Mucosa of rectum (tissue), 2 donors: ENCODE data around the gene CASP6.

Source experiments
- H3K27ac ChIP-seq, 2 donors: one replicate each; pipeline ENCODE4 v1.7.0; 2013; ENCODE audit warnings: inconsistent platforms in 2 of 2, low read depth in 2 of 2, low read length in 2 of 2
- H3K27me3 ChIP-seq, 2 donors: one replicate each; pipeline ENCODE4 v1.7.0; 2013; ENCODE audit warnings: low read length in 2 of 2; ENCODE audit not compliant: control insufficient read depth in 2 of 2, insufficient read depth in 2 of 2
- H3K36me3 ChIP-seq, 2 donors: one replicate each; pipeline ENCODE4 v1.7.0; 2013; ENCODE audit warnings: low read length in 2 of 2; ENCODE audit not compliant: control insufficient read depth in 2 of 2, insufficient read depth in 2 of 2
- H3K4me1 ChIP-seq, 2 donors: one replicate each; pipeline ENCODE4 v1.7.0; 2013; ENCODE audit warnings: low read length in 2 of 2, mild to moderate bottlenecking in 1 of 2; ENCODE audit not compliant: control insufficient read depth in 2 of 2, insufficient read depth in 2 of 2
- H3K4me3 ChIP-seq, 2 donors: one replicate each; pipeline ENCODE4 v1.7.0; 2013; ENCODE audit warnings: low read length in 2 of 2
- H3K9ac ChIP-seq, 2 donors: one replicate each; pipeline ENCODE4 v1.7.0; 2013; ENCODE audit warnings: low read length in 2 of 2, low read depth in 1 of 2, mild to moderate bottlenecking in 1 of 2
- H3K9me3 ChIP-seq, 2 donors: one replicate each; pipeline ENCODE4 v1.7.0; 2013; ENCODE audit warnings: low read length in 2 of 2; ENCODE audit not compliant: control insufficient read depth in 2 of 2
- donor health status: healthy.
- donor health status: Normal muscosa, but diverticular disease.

Gene CASP6

DNA sequence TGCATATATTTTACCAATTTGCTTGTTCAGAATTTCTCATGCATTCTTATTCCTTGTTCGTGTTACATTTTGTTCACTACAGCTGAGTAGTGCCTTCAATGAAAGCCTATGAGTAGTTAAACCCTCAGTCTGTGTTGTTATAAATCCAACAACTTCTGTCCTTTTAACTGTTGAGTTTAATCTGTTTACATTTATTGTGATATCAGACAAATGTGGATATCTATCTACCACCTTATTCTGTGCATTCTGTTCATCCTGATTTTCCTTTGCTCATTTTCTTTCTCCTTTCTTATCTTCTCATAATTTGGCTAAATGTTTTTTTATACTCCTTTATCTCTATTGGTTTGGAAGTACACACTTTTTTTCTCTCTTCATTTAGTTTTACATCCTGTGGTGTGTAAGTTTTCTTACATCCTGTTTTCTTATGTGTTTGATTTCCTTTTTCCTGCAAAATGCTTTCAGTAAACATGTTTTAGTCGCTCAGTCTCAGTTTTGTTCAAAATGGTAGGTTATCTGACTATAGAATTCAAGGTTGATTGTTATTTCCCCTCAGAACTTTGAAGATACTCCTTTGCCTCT, 54.2 kb downstream of the CASP6 start:
- peak overlapping the region in 1 of 2 donors; percentile 32 for H3K27ac ChIP-seq

DNA sequence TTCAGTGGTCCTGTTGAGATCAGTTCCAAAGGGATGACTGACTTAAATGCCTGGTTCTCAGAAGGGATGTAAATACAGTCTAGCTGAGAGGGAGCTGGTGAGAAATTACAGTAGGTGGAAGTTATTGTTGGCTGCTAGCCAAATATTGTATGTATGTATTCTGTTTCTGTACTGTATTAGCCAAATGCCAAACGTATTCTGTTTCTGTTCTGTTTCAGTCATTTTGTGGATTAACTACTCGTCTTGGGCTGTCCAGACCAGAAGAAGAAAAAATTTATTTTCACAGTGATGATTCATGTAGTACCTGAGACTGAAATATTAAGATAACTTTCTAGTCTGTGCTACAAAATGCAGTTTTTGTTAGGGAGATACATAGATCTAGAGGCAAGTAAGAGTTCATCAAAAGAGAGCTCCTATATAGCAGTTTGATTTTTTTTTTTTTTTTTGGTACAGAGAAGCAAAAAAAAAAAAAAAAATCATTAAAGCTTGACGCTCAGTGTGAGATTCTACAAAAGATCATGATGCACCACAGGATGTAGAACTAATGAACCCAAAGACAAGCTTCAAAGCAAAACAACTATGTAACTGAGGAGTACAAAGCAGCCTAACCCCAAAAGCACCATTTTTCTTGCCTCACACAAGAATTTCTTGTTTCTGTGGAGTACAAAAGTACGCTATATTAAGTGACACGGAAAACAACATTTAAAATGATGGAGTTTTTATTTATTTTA, 54.8 kb downstream of the CASP6 start:
- H3K4me3 ChIP-seq, result no peak overlapping the region
- no peaks in the 10 kb centered on the region for H3K4me1 ChIP-seq
- H3K9me3 ChIP-seq, result no peaks in the 10 kb centered on the region
- no peak overlapping the region for H3K9ac ChIP-seq
- H3K27ac ChIP-seq, result peak overlapping the region in 1 of 2 donors; percentile 32
- H3K36me3 ChIP-seq, result no peaks in the 10 kb centered on the region
- no peaks in the 10 kb centered on the region for H3K27me3 ChIP-seq

More for the DNA sequence above, 54.2 kb downstream of the CASP6 start:
- Histone ChIP-seq H3K9me3 (no peaks in the 10 kb centered on the region), H3K36me3 (no peaks in the 10 kb centered on the region), H3K4me3 (no peak overlapping the region), H3K4me1 (no peaks in the 10 kb centered on the region), H3K27me3 (no peaks in the 10 kb centered on the region), H3K9ac (no peak overlapping the region)

DNA sequence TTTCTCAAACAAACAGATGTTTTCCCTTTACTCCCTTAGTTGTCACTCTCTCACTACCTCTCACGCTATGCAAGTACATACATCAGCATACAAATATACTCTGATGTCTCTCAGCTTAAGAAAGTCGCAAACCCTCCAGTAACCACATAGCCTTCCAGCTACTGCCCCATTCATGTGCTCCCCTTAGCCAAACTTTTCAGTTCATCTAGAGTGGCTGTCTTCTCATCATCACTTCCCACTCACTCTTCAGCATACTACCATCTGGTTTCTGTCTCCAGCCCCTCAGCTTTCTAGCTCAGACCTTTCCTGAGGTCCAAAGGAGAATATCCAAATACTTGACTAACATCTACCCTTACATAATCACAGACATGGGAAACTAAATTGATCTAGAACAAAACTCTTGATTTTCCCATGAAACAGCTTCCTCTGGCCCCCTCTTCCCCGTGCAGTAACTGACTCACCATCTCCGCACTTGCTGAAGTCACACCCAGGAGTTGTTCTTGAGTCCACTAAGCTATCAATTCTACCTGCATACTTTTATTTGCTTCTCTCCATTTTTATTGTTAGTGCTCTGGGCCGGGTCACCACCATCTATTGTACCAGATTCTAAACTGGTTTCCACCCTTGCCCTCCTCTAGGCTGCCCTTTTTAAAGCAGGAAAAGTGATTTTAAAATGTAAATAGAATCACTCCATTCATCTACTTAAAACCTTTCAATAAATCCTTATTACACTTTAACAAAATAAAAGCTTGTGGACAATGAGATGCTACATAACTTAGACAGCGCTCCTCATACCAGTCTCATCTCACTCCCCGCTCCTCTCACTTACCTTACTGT, 57.2 kb downstream of the CASP6 start:
- Histone ChIP-seq H3K4me3 (no peak overlapping the region), H3K4me1 (no peaks in the 10 kb centered on the region), H3K27me3 (no peaks in the 10 kb centered on the region), H3K9ac (no peak overlapping the region), H3K9me3 (no peaks in the 10 kb centered on the region), H3K36me3 (no peaks in the 10 kb centered on the region), H3K27ac (no peak overlapping the region)

DNA sequence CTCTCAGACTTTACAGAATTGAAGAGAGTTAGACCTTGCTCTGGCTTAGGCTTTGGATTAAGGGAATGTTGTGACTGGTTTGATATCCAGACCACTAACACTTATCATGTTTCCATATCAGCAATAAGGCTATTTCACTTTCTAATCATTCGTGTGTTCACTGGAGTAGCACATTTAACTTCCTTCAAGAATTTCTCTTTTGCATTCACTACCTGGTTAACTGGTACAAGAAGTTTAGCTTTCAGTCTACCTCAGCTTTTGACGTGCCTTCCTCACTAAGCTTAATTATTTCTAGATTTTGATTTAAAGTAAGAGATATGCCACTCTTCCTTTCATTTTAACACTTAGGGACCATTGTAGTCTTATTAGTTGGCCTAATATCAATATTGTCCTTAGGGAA, 62.6 kb downstream of the CASP6 start:
- Histone ChIP-seq H3K27ac (no peak overlapping the region), H3K4me3 (no peak overlapping the region), H3K9me3 (no peaks in the 10 kb centered on the region), H3K4me1 (no peaks in the 10 kb centered on the region), H3K27me3 (no peaks in the 10 kb centered on the region), H3K36me3 (no peaks in the 10 kb centered on the region), H3K9ac (no peak overlapping the region)
